GM12878 (cell line): ENCODE data around the gene ANKRD24. TPM values are rescaled to one million over a fixed set of nuclear protein-coding genes. Genes with fewer than 3 reads are reported as not detected.

Experiments used
- ATAC-seq: fragments of 200-7000 bp; cut with Tn5 transposase; 3 replicates; pipeline ENCODE4 v1.9.1; 2020; ENCODE audit warnings: mild to moderate bottlenecking, moderate library complexity
- BruUV-seq: library from RNA; stranded (reverse); fragments of 400-500 nt; replicated peaks from 2 replicates; lab custom pipeline; 2021; lab: Mats Ljungman, UMichigan
- CTCF ChIA-PET: fragments of 300-600 bp; sonication (Branson Sonifier 250); formaldehyde crosslinking; extraction: SDS; loops from one replicate; lab custom pipeline; 2021; ENCODE audit warnings: inconsistent platforms; lab: Yijun Ruan, JAX
- POLR2A ChIA-PET: fragments of 350-600 bp; formaldehyde crosslinking; extraction: SDS; loops from one replicate; lab custom pipeline; 2021; ENCODE audit warnings: inconsistent platforms; lab: Charles Lee
- RAD21 ChIA-PET: fragments of 300-600 bp; sonication (Branson Sonifier 250); formaldehyde crosslinking; loops from one replicate; lab custom pipeline; 2023; ENCODE audit warnings: antibody characterized with exemption; ENCODE audit not compliant: unreplicated experiment; lab: Charles Lee
- SMC1A ChIA-PET: fragments of 300-600 bp; sonication (Branson Sonifier 250); formaldehyde crosslinking; loops from one replicate; lab custom pipeline; 2023; ENCODE audit not compliant: unreplicated experiment, uncharacterized antibody; lab: Charles Lee
- DNase-seq: peaks from one replicate; pipeline ENCODE4 v3.0.0-alpha.2; 2011; ENCODE audit warnings: low read depth, low spot score
- FAIRE-seq: peaks from 3 replicates; lab custom pipeline; 2011; peaks lifted over from hg19 to GRCh38; lab: Jason Lieb, UNC
- H2AFZ ChIP-seq: 2 replicates; pipeline ENCODE4 v1.6.0; 2011; ENCODE audit warnings: low read depth, low read length, control low read depth; ENCODE audit not compliant: control insufficient read depth
- H3K27ac ChIP-seq: 2 replicates; pipeline ENCODE4 v1.5.1; 2011; ENCODE audit warnings: control low read depth; ENCODE audit not compliant: control insufficient read depth, insufficient read depth
- H3K27me3 ChIP-seq, 2 experiments: replicated peaks in 1 of 2; 2 replicates each; pipeline versions ENCODE4 v1.6.0 to v1.6.1; 2011; ENCODE audit warnings: low read length in 1 of 2; ENCODE audit not compliant: control insufficient read depth in 2 of 2, insufficient read depth in 2 of 2
- H3K36me3 ChIP-seq, 2 experiments: 2 replicates each; pipeline ENCODE4 v1.5.1; 2011; ENCODE audit warnings: low read length in 1 of 2; ENCODE audit not compliant: control insufficient read depth in 2 of 2, insufficient read depth in 2 of 2
- H3K4me1 ChIP-seq: 2 replicates; pipeline ENCODE4 v1.6.1; 2011; ENCODE audit warnings: mild to moderate bottlenecking, low read length, moderate library complexity, mixed read lengths; ENCODE audit not compliant: control insufficient read depth, insufficient read depth
- H3K4me2 ChIP-seq: 2 replicates; pipeline ENCODE4 v1.6.0; 2011; ENCODE audit warnings: control low read depth; ENCODE audit not compliant: control insufficient read depth, insufficient read depth
- H3K4me3 ChIP-seq: fragments of 200-600 bp; sonication (generic); 2 replicates; pipeline ENCODE4 v1.5.1; 2016
- H3K79me2 ChIP-seq: 2 replicates; pipeline ENCODE4 v1.6.0; 2011; ENCODE audit warnings: low read length; ENCODE audit not compliant: control insufficient read depth, insufficient read depth
- H3K9ac ChIP-seq: 2 replicates; pipeline ENCODE4 v1.8.0; 2011; ENCODE audit warnings: low read length, control low read depth, mixed read lengths; ENCODE audit not compliant: control insufficient read depth, insufficient read depth
- H3K9me3 ChIP-seq: replicated peaks from 3 replicates; pipeline ENCODE4 v1.5.1; 2011; ENCODE audit warnings: mild to moderate bottlenecking, low read length; ENCODE audit not compliant: control insufficient read depth, insufficient read depth
- H4K20me1 ChIP-seq: 2 replicates; pipeline ENCODE4 v1.6.0; 2011; ENCODE audit not compliant: control insufficient read depth, insufficient read depth
- FOXM1 ChIP-seq: IDR thresholded peaks from 2 replicates; pipeline ENCODE4 v1.6.1; 2012; ENCODE audit warnings: low read depth, mild to moderate bottlenecking, inconsistent platforms, low read length, moderate library complexity
- IKZF1 ChIP-seq: fragments of 450-650 bp; conservative IDR thresholded peaks from 2 replicates; pipeline ENCODE4 v1.6.1; 2017; ENCODE audit warnings: antibody characterized with exemption, mild to moderate bottlenecking
- MEF2A ChIP-seq: IDR thresholded peaks from 2 replicates; pipeline ENCODE4 v1.6.1; 2011; ENCODE audit warnings: low read depth, mild to moderate bottlenecking, low read length, moderate library complexity; ENCODE audit not compliant: insufficient read depth
- REST ChIP-seq: IDR thresholded peaks from 2 replicates; pipeline ENCODE4 v1.6.1; 2012; ENCODE audit warnings: mild to moderate bottlenecking, low read depth, low read length
- RFX5 ChIP-seq: IDR thresholded peaks from 2 replicates; pipeline ENCODE4 v1.6.1; 2011; ENCODE audit warnings: low read depth, low read length, improper control_type of control experiment
- SIX5 ChIP-seq: IDR thresholded peaks from 2 replicates; pipeline ENCODE4 v1.6.1; 2011; ENCODE audit warnings: mild to moderate bottlenecking, low read depth, low read length, moderate library complexity; ENCODE audit not compliant: severe bottlenecking
- ZNF24 ChIP-seq: fragments of 450-650 bp; IDR thresholded peaks from 2 replicates; pipeline ENCODE4 v1.6.1; 2017; ENCODE audit warnings: antibody characterized with exemption, mild to moderate bottlenecking
- WGBS: methylation state at CpG from one replicate; pipeline ENCODE4 v1.1.6; 2016; ENCODE audit warnings: low lambda C conversion rate; ENCODE audit not compliant: insufficient replicate concordance, insufficient coverage; ENCODE audit errors: missing lambda C conversion rate; 5-methylcytosine and 5-hydroxymethylcytosine counted together
- in situ Hi-C: fragments of 300-500 bp; cut with MboI; formaldehyde crosslinking; loops from 9 replicates; pipeline ENCODE4 v1.14.3; 2018; ENCODE audit warnings: mixed read lengths
- intact Hi-C: fragments of 100-400 bp; cut with micrococcal nuclease; formaldehyde crosslinking; loops from one replicate; pipeline ENCODE4 v1.14.2; 2022; ENCODE audit not compliant: unreplicated experiment
- polyA plus RNA-seq, 11 experiments: library from polyadenylated mRNA; depleted of rRNA in 4 of 11; unstranded in 6 of 11; stranded (reverse) in 5 of 11; fragments of >200 nt; fragmentation: Nextera tagmentation in 4 of 11; fragmentation: Illumina TruSeq in 1 of 11; extraction: Ambion mirVana in 4 of 11; extraction: Trizol in 1 of 11; gene quantifications; 1 replicate in 1 of 11; 2 replicates in 10 of 11; pipeline versions ENCODE4 v1.2.1 to v1.2.3, GENCODE V29; 2011 to 2016; ENCODE audit warnings: inconsistent platforms in 2 of 11, missing spikeins in 2 of 11, low read depth in 1 of 11
- total RNA-seq, 4 experiments: library from RNA; depleted of rRNA in 3 of 4; stranded (reverse); fragments of >200 nt in 3 of 4; fragmentation: Illumina TruSeq in 1 of 4; extraction: Trizol in 1 of 4; gene quantifications; 2 replicates each; pipeline versions ENCODE4 v1.2.1 to v1.2.3, GENCODE V29; 2013 to 2021

Gene ANKRD24
- total and polyA plus RNA-seq, 10 of the 15 experiments (the other 5 are each of a cell fraction or from before 2014, with no cell fraction given) = 0.02 to 0.59 (median 0.35) TPM; not detected in 1

DNA sequence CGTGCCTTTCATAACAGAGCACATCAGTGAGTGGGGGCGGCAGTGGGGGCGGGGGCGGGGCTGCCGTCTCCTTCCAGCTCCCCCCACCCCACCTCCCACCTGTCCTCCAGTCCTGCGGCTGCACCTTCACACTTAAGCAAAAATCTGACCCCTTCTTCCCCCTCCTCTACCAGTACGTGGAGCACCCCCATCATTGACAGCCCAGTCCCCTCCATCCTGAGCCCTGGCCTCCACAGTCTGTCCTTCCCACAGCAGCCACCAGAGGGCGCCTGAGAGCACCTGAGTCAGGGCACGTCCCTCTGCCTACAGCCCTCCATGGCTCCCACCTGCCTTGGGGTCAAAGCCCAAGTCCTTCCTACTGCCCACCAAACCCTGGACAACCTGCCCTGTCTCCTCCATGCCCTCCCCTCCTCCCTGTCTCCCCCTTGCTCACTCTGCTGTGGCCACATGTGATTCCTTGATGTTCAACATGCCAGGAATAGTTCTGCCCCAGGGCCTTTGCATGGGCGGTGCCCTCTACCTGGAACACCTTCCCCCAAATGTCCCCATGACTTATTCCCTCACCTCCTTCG lies 50.9 kb downstream of the ANKRD24 start (continued):
- TF ChIP-seq REST = no peak

GRCh38 chr19:4234142-4234861 lies 51.8 kb downstream of the ANKRD24 start:
- no peaks in the 10 kb centered on the region for H3K27me3 ChIP-seq
- no peak overlapping the region for H3K27ac ChIP-seq
- no peak overlapping the region for H3K9ac ChIP-seq
- no peak for ATAC-seq
- H3K4me2 ChIP-seq = peak overlapping the region; percentile 48
- no peak for DNase-seq
- H3K4me3 ChIP-seq = no peak overlapping the region
- no peaks in the 10 kb centered on the region; the same call in 1 of the 2 replicates for H3K4me1 ChIP-seq
- H3K36me3 ChIP-seq = peaks cover 2 to 21% of the 10 kb centered on the region in 2 experiments; a peak in 3 of 4 replicates
- ChIA-PET RAD21 (interaction anchor here (1.0 kb wide), 1 partner anchor 13 kb away, joined by 3 read pairs; the partner anchor contains the start of gene YJU2), POLR2A (interaction anchor here (1.1 to 6.0 kb wide), 2 partner anchors 8 to 147 kb away, joined by 3 to 45 read pairs; no protein-coding TSS in a partner anchor), SMC1A (interaction anchor here (1.4 kb wide), 1 partner anchor 32 kb away, joined by 8 read pairs; no protein-coding TSS in a partner anchor), CTCF (interaction anchor here (0.9 to 3.2 kb wide), 8 partner anchors 9 to 246 kb away, joined by 3 to 42 read pairs (median 4); partner anchors contain the start of gene YJU2)
- H3K79me2 ChIP-seq = peaks cover 41% of the 10 kb centered on the region
- BruUV-seq = no TSS peak
- intact Hi-C loops = no loop called here
- no peak overlapping the region for H2AFZ ChIP-seq
- no peaks in the 10 kb centered on the region for H4K20me1 ChIP-seq
- 94% methylated on average over 21 of the region's 21 CpGs for WGBS
- no peak for FAIRE-seq
- TF ChIP-seq ZNF24 = peak; percentile 80
- TF ChIP-seq SIX5 = no peak
- no peak for TF ChIP-seq RFX5
- TF ChIP-seq MEF2A = no peak
- no peak for TF ChIP-seq FOXM1
- TF ChIP-seq IKZF1 = no peak
- TF ChIP-seq, all 136 proteins: peak for 1
- no peaks in the 10 kb centered on the region; the same call in 2 of the 3 replicates for H3K9me3 ChIP-seq
- in situ Hi-C loops = no loop called here
